Epithelial cell of proximal tubule (primary cell): ENCODE data around the gene MMP24OS. TPM values are rescaled to one million over a fixed set of nuclear protein-coding genes. Genes with fewer than 3 reads are reported as not detected.

Experiments
- DNase-seq: peaks from one replicate; pipeline ENCODE4 v3.0.0-alpha.2; 2011; ENCODE audit warnings: low read depth
- H3K4me3 ChIP-seq: 2 replicates; pipeline ENCODE4 v1.5.1; 2011; ENCODE audit warnings: low read depth, mild to moderate bottlenecking, low read length
- CTCF ChIP-seq: conservative IDR thresholded peaks from 2 replicates; pipeline ENCODE4 v1.5.1; 2012; ENCODE audit warnings: low read depth, mild to moderate bottlenecking, low read length
- total RNA-seq: library from RNA; depleted of rRNA; stranded (reverse); fragments of >200 nt; gene quantifications from 2 replicates; pipeline ENCODE4 v1.2.3, GENCODE V29; 2015

Gene MMP24OS
- total RNA-seq, 1 donor from 2014 or later: 32.3 TPM

- no peak for DNase-seq
- TF ChIP-seq CTCF: no peak
Measured at GRCh38 chr20:35271904-35272303, 6.0 kb downstream of the MMP24OS start.

GRCh38 chr20:35271073-35271882, 6.6 kb downstream of the MMP24OS start:
- no peak overlapping the region for H3K4me3 ChIP-seq
- no peak for DNase-seq
- TF ChIP-seq CTCF: no peak

More at GRCh38 chr20:35271904-35272303, 6.0 kb downstream of the MMP24OS start:
- H3K4me3 ChIP-seq: no peak overlapping the region

GRCh38 chr20:35270021-35270902, 7.7 kb downstream of the MMP24OS start:
- TF ChIP-seq CTCF: no peak
- no peak overlapping the region for H3K4me3 ChIP-seq
- no peak for DNase-seq

- TF ChIP-seq CTCF: peak; percentile 89
- no peak overlapping the region for H3K4me3 ChIP-seq
- DNase-seq: no peak
Measured at GRCh38 chr20:35269055-35269781, 8.7 kb downstream of the MMP24OS start.

- no peak for DNase-seq
- no peak overlapping the region for H3K4me3 ChIP-seq
- no peak for TF ChIP-seq CTCF
Measured at GRCh38 chr20:35267092-35267491, 10.8 kb downstream of the MMP24OS start.

GRCh38 chr20:35264755-35265154, 13.2 kb downstream of the MMP24OS start:
- TF ChIP-seq CTCF: peak; percentile 78
- no peak overlapping the region for H3K4me3 ChIP-seq
- DNase-seq: no peak
